Activated CD4-positive, alpha-beta T cell treated with anti-CD3 and anti-CD28 coated beads, Interleukin-2, Interleukin-4, amounts not matched to agents 100 ng/mL and 50 ng/mL, durations not matched to agents 16 hours and 8 hours (primary cell): ENCODE results near the gene PCSK2.
A peak's percentile ranks its signal among the peaks of the same experiment; 100 is the strongest.

Experiments
- DNase-seq: peaks from one replicate; pipeline ENCODE4 v3.0.0-alpha.2; 2020; ENCODE audit warnings: low spot score

The PCSK2 gene

GRCh38 chr20:17480696-17481095 is 253.9 kb downstream of the PCSK2 start:
- DNase-seq, result no peak

GRCh38 chr20:17481661-17482060 is 254.8 kb downstream of the PCSK2 start:
- DNase-seq, result no peak

- DNase-seq, result no peak
Observed at GRCh38 chr20:17482536-17482935, 255.7 kb downstream of the PCSK2 start.

- no peak for DNase-seq
Observed at GRCh38 chr20:17485017-17485416, 258.2 kb downstream of the PCSK2 start.

- no peak for DNase-seq
Observed at GRCh38 chr20:17488916-17489600, 262.2 kb downstream of the PCSK2 start.

GRCh38 chr20:17490501-17490900 is 263.7 kb downstream of the PCSK2 start:
- no peak for DNase-seq

- DNase-seq, result no peak
Observed at GRCh38 chr20:17491041-17491440, 264.2 kb downstream of the PCSK2 start.

GRCh38 chr20:17491488-17491887 is 264.6 kb downstream of the PCSK2 start:
- DNase-seq, result no peak

- no peak for DNase-seq
Observed at GRCh38 chr20:17493173-17493572, 266.3 kb downstream of the PCSK2 start.

- no peak for DNase-seq
Observed at GRCh38 chr20:17494201-17494600, 267.4 kb downstream of the PCSK2 start.

- no peak for DNase-seq
Observed at GRCh38 chr20:17495826-17496225, 269.0 kb downstream of the PCSK2 start.

- DNase-seq, result no peak
Observed at GRCh38 chr20:17497821-17498580, 271.2 kb downstream of the PCSK2 start.

GRCh38 chr20:17498641-17499040 is 271.8 kb downstream of the PCSK2 start:
- no peak for DNase-seq

GRCh38 chr20:17499041-17499440 is 272.2 kb downstream of the PCSK2 start:
- no peak for DNase-seq

GRCh38 chr20:17500271-17500670 is 273.4 kb downstream of the PCSK2 start:
- no peak for DNase-seq

GRCh38 chr20:17500826-17501225 is 274.0 kb downstream of the PCSK2 start:
- no peak for DNase-seq

- DNase-seq, result no peak
Observed at GRCh38 chr20:17501701-17502100, 274.9 kb downstream of the PCSK2 start.

- DNase-seq, result no peak
Observed at GRCh38 chr20:17502105-17502504, 275.3 kb downstream of the PCSK2 start.

- no peak for DNase-seq
Observed at GRCh38 chr20:17503301-17504065, 276.6 kb downstream of the PCSK2 start.

- no peak for DNase-seq
Observed at GRCh38 chr20:17504066-17504897, 277.4 kb downstream of the PCSK2 start.

GRCh38 chr20:17504898-17505635 is 278.2 kb downstream of the PCSK2 start:
- DNase-seq, result peak; percentile 70
